GM12875 (cell line): Measurements from ENCODE around the gene SUN1.

Experiments used
- H3K4me3 ChIP-seq: one replicate; pipeline ENCODE4 v1.5.1; 2011; ENCODE audit warnings: low read depth, low read length, control low read depth
- CTCF ChIP-seq: IDR thresholded peaks from 2 replicates; pipeline ENCODE4 v1.5.1; 2011; ENCODE audit warnings: low read depth, mild to moderate bottlenecking, control low read depth, inconsistent platforms, low read length, moderate library complexity, borderline replicate concordance; ENCODE audit not compliant: insufficient read depth

SUN1 gene

GRCh38 chr7:885893-886625, 53.8 kb downstream of the SUN1 start:
- no peak for TF ChIP-seq CTCF
- H3K4me3 ChIP-seq, result no peak overlapping the region

- TF ChIP-seq CTCF, result no peak
- H3K4me3 ChIP-seq, result no peak overlapping the region
Observed at GRCh38 chr7:886626-887487, 54.6 kb downstream of the SUN1 start.

GRCh38 chr7:887488-887820, 55.2 kb downstream of the SUN1 start:
- TF ChIP-seq CTCF, result no peak
- H3K4me3 ChIP-seq, result no peak overlapping the region

GRCh38 chr7:888081-889024, 56.1 kb downstream of the SUN1 start:
- H3K4me3 ChIP-seq, result no peak overlapping the region
- no peak for TF ChIP-seq CTCF

GRCh38 chr7:889025-889390, 56.7 kb downstream of the SUN1 start:
- TF ChIP-seq CTCF, result no peak
- H3K4me3 ChIP-seq, result no peak overlapping the region

GRCh38 chr7:889391-889790, 57.1 kb downstream of the SUN1 start:
- no peak for TF ChIP-seq CTCF
- H3K4me3 ChIP-seq, result no peak overlapping the region
